Tibial artery (tissue), 4 donors: ENCODE results near the gene NMT1.

Experiments used
- DNase-seq, 2 donors: peaks; one replicate each; pipeline ENCODE4 v3.0.0-alpha.2; 2019
- H3K27ac ChIP-seq, 2 donors: fragments of 200-600 bp; sonication (generic) in 1 of 2; 1 replicate in 1 of 2; 2 replicates in 1 of 2; pipeline ENCODE4 v1.5.1; 2018 to 2019; ENCODE audit warnings: mild to moderate bottlenecking in 1 of 2
- H3K27me3 ChIP-seq, 2 donors: fragments of 200-600 bp; sonication (generic) in 1 of 2; one replicate each; pipeline versions ENCODE4 v1.5.1 to v1.6.0; 2016 to 2019
- H3K36me3 ChIP-seq, 3 donors: fragments of 200-600 bp; sonication (generic) in 2 of 3; one replicate each; pipeline ENCODE4 v1.5.1; 2016 to 2019; ENCODE audit warnings: mild to moderate bottlenecking in 2 of 3
- H3K4me1 ChIP-seq, 4 donors: fragments of 200-600 bp; sonication (generic) in 2 of 4; 1 replicate in 3 of 4; 2 replicates in 1 of 4; pipeline ENCODE4 v1.5.1; 2016 to 2019
- H3K4me3 ChIP-seq, 2 donors: fragments of 200-600 bp; sonication (generic) in 1 of 2; 1 replicate in 1 of 2; 2 replicates in 1 of 2; pipeline ENCODE4 v1.5.1; 2018 to 2019; ENCODE audit warnings: mild to moderate bottlenecking in 2 of 2
- H3K9me3 ChIP-seq, 3 donors: fragments of 200-600 bp; sonication (generic) in 1 of 3; one replicate each; pipeline ENCODE4 v1.5.1; 2016 to 2019
- CTCF ChIP-seq, 2 experiments: fragments of 200-600 bp in 1 of 2; fragments of 450-650 bp in 1 of 2; IDR thresholded peaks; one replicate each; pipeline ENCODE4 v1.5.1; 2017 to 2019; ENCODE audit warnings: antibody characterized with exemption in 2 of 2, mild to moderate bottlenecking in 1 of 2, moderate library complexity in 1 of 2
- intact Hi-C: fragments of 100-400 bp; cut with DNase I; formaldehyde crosslinking; loops from one replicate; pipeline ENCODE4 v1.15.0; 2023; ENCODE audit warnings: low total_unique reads

The NMT1 gene

GRCh38 chr17:45061606-45062205 lies 589 bp downstream of the NMT1 start:
- Histone ChIP-seq H3K4me3 (peak overlapping the region; percentile 58), H3K9me3 (no peaks in the 10 kb centered on the region), H3K27ac (peak overlapping the region; percentile 80 to 83), H3K4me1 (peaks cover 0 to 73% (median 45%) of the 10 kb centered on the region in 4 donors), H3K36me3 (no peaks in the 10 kb centered on the region), H3K27me3 (no peaks in the 10 kb centered on the region)
- TF ChIP-seq CTCF (IDR thresholded peaks at IDR 0.05) = no peak
- DNase-seq = peak in 1 of 2 donors; percentile 4
- intact Hi-C loops = no loop called here

GRCh38 chr17:45063198-45063597 lies 2.1 kb downstream of the NMT1 start:
- Histone ChIP-seq H3K36me3 (peaks cover 0 to 7% (median 0%) of the 10 kb centered on the region in 3 donors), H3K9me3 (no peaks in the 10 kb centered on the region), H3K4me3 (no peak overlapping the region), H3K27me3 (no peaks in the 10 kb centered on the region), H3K27ac (no peak overlapping the region), H3K4me1 (peaks cover 0 to 84% (median 46%) of the 10 kb centered on the region in 4 donors)
- no peak for DNase-seq
- no peak for TF ChIP-seq CTCF (IDR thresholded peaks at IDR 0.05)
- intact Hi-C loops = no loop called here

GRCh38 chr17:45067637-45068036 lies 6.5 kb downstream of the NMT1 start:
- no peak for TF ChIP-seq CTCF (IDR thresholded peaks at IDR 0.05)
- peaks cover 4 to 34% (median 10%) of the 10 kb centered on the region in 3 donors for H3K36me3 ChIP-seq
- H3K27me3 ChIP-seq = no peaks in the 10 kb centered on the region
- intact Hi-C loops = no loop called here
- DNase-seq = no peak
- no peaks in the 10 kb centered on the region for H3K9me3 ChIP-seq
- no peak overlapping the region for H3K4me3 ChIP-seq
- H3K27ac ChIP-seq = peak overlapping the region in 1 of 2 donors; percentile 13
- H3K4me1 ChIP-seq = peaks cover 0 to 52% (median 24%) of the 10 kb centered on the region in 4 donors

GRCh38 chr17:45070001-45070400 lies 8.9 kb downstream of the NMT1 start:
- TF ChIP-seq CTCF (IDR thresholded peaks at IDR 0.05) = no peak
- Histone ChIP-seq H3K4me1 (peaks cover 0 to 41% (median 12%) of the 10 kb centered on the region in 4 donors), H3K9me3 (no peaks in the 10 kb centered on the region), H3K27ac (no peak overlapping the region), H3K36me3 (peaks cover 4 to 53% (median 13%) of the 10 kb centered on the region in 3 donors), H3K4me3 (no peak overlapping the region), H3K27me3 (no peaks in the 10 kb centered on the region)
- intact Hi-C loops = no loop called here
- DNase-seq = no peak

- H3K4me1 ChIP-seq = peaks cover 0 to 38% (median 12%) of the 10 kb centered on the region in 4 donors
- no peaks in the 10 kb centered on the region for H3K9me3 ChIP-seq
- no peaks in the 10 kb centered on the region for H3K27me3 ChIP-seq
- H3K36me3 ChIP-seq = peaks cover 4 to 54% (median 13%) of the 10 kb centered on the region in 3 donors
- DNase-seq = no peak
- no peak overlapping the region for H3K27ac ChIP-seq
- H3K4me3 ChIP-seq = no peak overlapping the region
- no peak for TF ChIP-seq CTCF (IDR thresholded peaks at IDR 0.05)
- intact Hi-C loops = no loop called here
Measured at GRCh38 chr17:45070809-45071208, 9.7 kb downstream of the NMT1 start.
